Glutamatergic neuron (in vitro differentiated cells): ENCODE results near the gene NUBP1. TPM values are rescaled to one million over a fixed set of nuclear protein-coding genes. Genes with fewer than 3 reads are reported as not detected.
"Not testable (repeated sequence)": the region's sequence is repeated elsewhere in the genome, so short reads cannot be mapped to it uniquely, and the experiment has no call there.

Experiments used
- DNase-seq: peaks from one replicate; pipeline ENCODE4 v3.0.0; 2022
- H3K27ac Mint-ChIP-seq: one replicate; pipeline ENCODE4 v1.8.0; 2020; ENCODE audit warnings: mild to moderate bottlenecking, mixed read lengths, inconsistent platforms; ENCODE audit not compliant: unreplicated experiment
- H3K27me3 Mint-ChIP-seq: one replicate; pipeline ENCODE4 v1.8.0; 2020; ENCODE audit warnings: mild to moderate bottlenecking, moderate library complexity, mixed read lengths, inconsistent platforms; ENCODE audit not compliant: unreplicated experiment
- H3K36me3 Mint-ChIP-seq: one replicate; pipeline ENCODE4 v1.8.0; 2020; ENCODE audit warnings: mild to moderate bottlenecking, mixed read lengths, inconsistent platforms; ENCODE audit not compliant: unreplicated experiment
- H3K4me1 Mint-ChIP-seq: one replicate; pipeline ENCODE4 v1.8.0; 2020; ENCODE audit warnings: mild to moderate bottlenecking, low read depth, mixed read lengths, inconsistent platforms; ENCODE audit not compliant: unreplicated experiment
- H3K4me3 Mint-ChIP-seq: one replicate; pipeline ENCODE4 v1.8.0; 2020; ENCODE audit warnings: mild to moderate bottlenecking, mixed read lengths, inconsistent platforms; ENCODE audit not compliant: unreplicated experiment
- H3K9me3 Mint-ChIP-seq: one replicate; pipeline ENCODE4 v1.8.0; 2020; ENCODE audit warnings: mild to moderate bottlenecking, moderate library complexity, mixed read lengths, inconsistent platforms; ENCODE audit not compliant: unreplicated experiment
- CTCF ChIP-seq: fragments of 200-600 bp; sonication (generic); IDR thresholded peaks from one replicate; pipeline ENCODE4 v1.5.0; 2021; ENCODE audit not compliant: partially characterized antibody, unreplicated experiment
- total RNA-seq: library from RNA; stranded (reverse); fragmentation: NEBNext Ultra II Directional; extraction: Animal tissue kit (Norgen Biotek cat#: 25700); gene quantifications from one replicate; pipeline ENCODE4 v1.2.1, GENCODE V29; 2021; ENCODE audit not compliant: unreplicated experiment

NUBP1 gene
- total RNA-seq, 1 donor from 2014 or later: 23.2 TPM

- H3K36me3 Mint-ChIP-seq: no peaks in the 10 kb centered on the region
- no peaks in the 10 kb centered on the region for H3K27me3 Mint-ChIP-seq
- no peaks in the 10 kb centered on the region for H3K4me1 Mint-ChIP-seq
- no peak overlapping the region for H3K27ac Mint-ChIP-seq
- TF ChIP-seq CTCF: no peak
- H3K4me3 Mint-ChIP-seq: no peak overlapping the region
- H3K9me3 Mint-ChIP-seq: peaks cover 5% of the 10 kb centered on the region
- no peak for DNase-seq
Measured at GRCh38 chr16:10780628-10781027, 37.0 kb downstream of the NUBP1 start.

DNA sequence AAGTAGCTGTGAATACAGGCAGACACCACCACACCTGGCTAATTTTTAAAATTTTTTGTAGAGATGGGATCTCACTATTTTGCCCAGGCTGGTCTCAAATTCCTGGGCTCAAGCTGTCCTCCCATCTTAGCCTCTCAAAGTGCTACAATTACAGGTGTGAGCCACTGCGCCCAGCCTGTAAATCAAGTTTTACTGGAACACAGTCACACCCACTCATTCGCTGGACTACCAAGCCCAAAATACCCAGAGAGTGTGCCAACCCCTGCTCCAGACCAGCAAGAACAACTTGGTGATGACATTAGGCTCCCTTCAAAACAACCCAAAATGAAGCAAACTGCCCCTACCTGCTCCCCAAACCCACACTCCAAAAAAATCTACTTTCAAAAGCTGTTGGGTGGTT is 39.0 kb downstream of the NUBP1 start:
- Mint-ChIP-seq H3K36me3 (no peaks in the 10 kb centered on the region), H3K27ac (no peak overlapping the region), H3K9me3 (peaks cover 5% of the 10 kb centered on the region), H3K27me3 (no peaks in the 10 kb centered on the region), H3K4me3 (no peak overlapping the region), H3K4me1 (no peaks in the 10 kb centered on the region)
- no peak for DNase-seq
- no peak for TF ChIP-seq CTCF

DNA sequence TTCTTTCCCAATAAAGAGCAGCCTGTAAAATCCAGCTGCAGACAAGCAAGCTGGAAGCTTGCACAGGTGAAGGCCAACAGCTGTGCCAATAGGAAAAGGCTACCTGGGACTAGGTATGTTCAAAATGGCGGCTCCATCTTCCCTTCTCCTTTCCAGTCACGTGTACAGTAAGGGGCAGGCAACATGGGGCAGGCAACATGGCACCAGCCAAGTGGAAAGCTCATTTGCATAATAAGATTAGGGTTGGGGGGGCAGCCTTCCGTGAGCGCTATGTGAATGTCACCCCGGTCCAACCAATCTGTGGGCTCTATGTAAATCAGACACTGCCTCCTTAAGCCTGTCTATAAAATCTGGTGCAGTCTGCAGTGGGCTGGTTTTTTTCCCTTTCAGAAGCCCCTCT is 43.7 kb downstream of the NUBP1 start:
- H3K9me3 Mint-ChIP-seq: no peaks in the 10 kb centered on the region
- no peak overlapping the region for H3K4me3 Mint-ChIP-seq
- no peak overlapping the region for H3K27ac Mint-ChIP-seq
- no peak for TF ChIP-seq CTCF
- H3K36me3 Mint-ChIP-seq: peaks cover 6% of the 10 kb centered on the region
- no peaks in the 10 kb centered on the region for H3K27me3 Mint-ChIP-seq
- H3K4me1 Mint-ChIP-seq: no peaks in the 10 kb centered on the region
- DNase-seq: no peak

DNA sequence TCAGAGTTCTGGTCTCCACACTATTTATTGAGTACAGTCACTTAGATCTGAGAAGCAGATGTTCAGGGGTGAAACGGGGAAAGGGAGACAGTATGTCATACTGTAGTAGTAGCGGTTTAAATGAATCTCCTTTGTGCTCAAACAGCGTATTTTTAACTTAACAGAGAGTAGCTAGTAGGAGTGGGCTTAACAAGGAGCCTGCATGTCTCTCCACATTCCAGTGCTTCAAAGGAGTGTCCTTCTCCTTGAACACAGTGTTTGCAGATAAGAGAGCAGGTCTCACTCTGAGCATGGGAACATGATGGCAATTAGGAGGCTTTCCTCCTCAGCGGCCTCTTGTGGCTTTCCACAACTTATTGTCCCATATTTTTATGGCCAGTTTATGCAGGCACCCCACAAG is 45.0 kb downstream of the NUBP1 start:
- not testable (repeated sequence) for DNase-seq, H3K36me3 Mint-ChIP-seq, H3K27ac Mint-ChIP-seq, H3K9me3 Mint-ChIP-seq, H3K4me1 Mint-ChIP-seq, H3K27me3 Mint-ChIP-seq, H3K4me3 Mint-ChIP-seq

DNA sequence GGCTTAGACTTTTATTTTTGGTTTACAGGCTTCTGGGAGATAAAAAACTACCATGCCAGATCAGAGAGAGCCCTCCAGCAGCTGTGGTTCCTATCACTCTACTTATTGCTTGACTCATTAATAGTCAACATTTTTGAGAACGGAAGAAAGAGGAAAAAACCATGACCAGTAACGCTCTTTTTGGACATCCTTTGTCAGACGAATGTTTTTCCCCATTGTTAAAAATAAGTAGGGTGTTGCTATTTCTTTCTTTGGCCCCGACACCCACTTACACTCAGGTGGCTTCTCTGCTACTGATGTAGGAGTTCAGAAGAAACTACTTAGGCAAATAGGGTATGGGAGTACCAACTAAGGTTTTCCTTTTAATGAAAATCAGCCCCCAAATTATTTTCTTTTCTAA is 47.4 kb downstream of the NUBP1 start:
- no peaks in the 10 kb centered on the region for H3K4me1 Mint-ChIP-seq
- peaks cover 4% of the 10 kb centered on the region for H3K27me3 Mint-ChIP-seq
- H3K9me3 Mint-ChIP-seq: no peaks in the 10 kb centered on the region
- TF ChIP-seq CTCF: no peak
- no peak overlapping the region for H3K27ac Mint-ChIP-seq
- peaks cover 9% of the 10 kb centered on the region for H3K36me3 Mint-ChIP-seq
- H3K4me3 Mint-ChIP-seq: no peak overlapping the region
- no peak for DNase-seq

- Mint-ChIP-seq H3K9me3 (peaks cover 2% of the 10 kb centered on the region), H3K27me3 (no peaks in the 10 kb centered on the region), H3K27ac (no peak overlapping the region), H3K4me3 (no peak overlapping the region), H3K4me1 (no peaks in the 10 kb centered on the region), H3K36me3 (peaks cover 5% of the 10 kb centered on the region)
- TF ChIP-seq CTCF: no peak
- DNase-seq: no peak
Measured at GRCh38 chr16:10799736-10800135, 56.1 kb downstream of the NUBP1 start.
